HS-5 (cell line): ENCODE measurements around the gene LRRFIP2.

Experiments
- DNase-seq: peaks from one replicate; pipeline ENCODE4 v3.0.0-alpha.2; 2012; ENCODE audit warnings: low read depth

The LRRFIP2 gene

GRCh38 chr3:37024092-37024491, 150.3 kb downstream of the LRRFIP2 start:
- DNase-seq: no peak

GRCh38 chr3:37017683-37018082, 156.7 kb downstream of the LRRFIP2 start:
- no peak for DNase-seq

GRCh38 chr3:37016903-37017302, 157.5 kb downstream of the LRRFIP2 start:
- DNase-seq: no peak

- DNase-seq: no peak
Observed at GRCh38 chr3:37015642-37016041, 158.7 kb downstream of the LRRFIP2 start.

- no peak for DNase-seq
Observed at GRCh38 chr3:37014620-37015019, 159.8 kb downstream of the LRRFIP2 start.
